ENCODE data around the gene ITPKC. TPM values are rescaled to one million over a fixed set of nuclear protein-coding genes. Genes with fewer than 3 reads are reported as not detected.
"Not testable (repeated sequence)": the region's sequence is repeated elsewhere in the genome, so short reads cannot be mapped to it uniquely, and the experiment has no call there.

ITPKC gene
- total RNA-seq, 1 donor from 2014 or later, result 59.5 TPM

DNA sequence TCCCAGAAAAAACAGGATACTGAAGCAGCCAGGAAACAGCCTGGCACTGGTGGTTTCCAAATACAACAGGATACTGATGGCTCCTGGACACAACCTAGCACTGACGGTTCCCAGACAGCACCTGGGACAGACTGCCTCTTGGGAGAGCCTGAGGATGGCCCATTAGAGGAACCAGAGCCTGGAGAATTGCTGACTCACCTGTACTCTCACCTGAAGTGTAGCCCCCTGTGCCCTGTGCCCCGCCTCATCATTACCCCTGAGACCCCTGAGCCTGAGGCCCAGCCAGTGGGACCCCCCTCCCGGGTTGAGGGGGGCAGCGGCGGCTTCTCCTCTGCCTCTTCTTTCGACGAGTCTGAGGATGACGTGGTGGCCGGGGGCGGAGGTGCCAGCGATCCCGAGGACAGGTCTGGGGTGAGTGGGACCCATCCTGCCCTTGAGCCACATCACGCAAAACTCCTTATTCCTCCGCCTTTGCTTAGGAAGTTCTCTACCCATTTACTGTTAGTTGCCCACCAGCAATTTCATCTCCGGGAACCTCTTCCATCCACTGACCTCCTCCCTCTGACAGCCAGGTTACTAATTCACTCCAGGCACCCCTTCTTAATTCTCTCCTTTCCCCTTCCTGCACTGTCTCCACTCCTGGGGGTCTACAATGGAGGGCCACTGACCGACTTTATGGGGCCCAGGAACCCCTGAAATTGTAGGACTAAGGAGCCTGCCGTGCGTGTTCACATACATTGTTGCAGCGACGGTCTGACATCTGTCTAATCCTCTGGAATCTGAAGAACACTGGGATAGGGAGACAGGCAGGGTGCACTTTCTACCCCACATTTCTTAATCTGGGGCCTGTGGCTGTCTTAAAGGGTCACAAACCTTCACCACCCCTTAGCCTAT is 1.2 kb downstream of the ITPKC start:
- ATAC-seq, result no peak

DNA sequence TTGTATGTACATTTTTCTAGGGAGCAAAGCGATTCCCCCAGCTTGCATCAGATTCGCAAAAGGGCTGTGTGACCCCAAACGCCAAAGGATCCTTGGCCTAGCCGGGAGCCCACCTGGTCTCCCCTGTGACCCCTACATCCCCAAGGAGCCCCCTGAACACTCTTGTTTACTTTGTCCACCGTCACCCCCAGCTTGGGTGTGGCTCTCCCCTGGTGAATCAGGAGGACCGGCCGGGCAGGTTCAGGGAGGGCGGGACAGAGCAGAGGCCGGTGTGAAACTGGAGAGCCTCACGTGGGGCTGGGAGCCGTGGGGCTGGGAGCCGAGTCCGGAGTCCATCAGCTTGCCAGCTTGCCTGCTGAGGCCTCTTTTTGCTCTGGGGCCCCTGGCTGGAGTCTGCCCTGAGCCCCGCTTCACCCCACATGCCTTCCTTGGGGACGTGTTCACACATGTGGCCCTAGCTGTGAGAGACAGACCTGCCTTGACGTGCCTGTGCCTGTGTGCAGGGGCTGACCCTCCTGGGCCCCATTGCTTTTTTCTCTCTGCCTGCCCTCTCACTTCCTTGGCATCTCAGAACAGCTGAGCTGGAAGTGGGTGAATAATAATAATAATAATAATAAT is 2.0 kb downstream of the ITPKC start:
- ATAC-seq, result peak; percentile 42

DNA sequence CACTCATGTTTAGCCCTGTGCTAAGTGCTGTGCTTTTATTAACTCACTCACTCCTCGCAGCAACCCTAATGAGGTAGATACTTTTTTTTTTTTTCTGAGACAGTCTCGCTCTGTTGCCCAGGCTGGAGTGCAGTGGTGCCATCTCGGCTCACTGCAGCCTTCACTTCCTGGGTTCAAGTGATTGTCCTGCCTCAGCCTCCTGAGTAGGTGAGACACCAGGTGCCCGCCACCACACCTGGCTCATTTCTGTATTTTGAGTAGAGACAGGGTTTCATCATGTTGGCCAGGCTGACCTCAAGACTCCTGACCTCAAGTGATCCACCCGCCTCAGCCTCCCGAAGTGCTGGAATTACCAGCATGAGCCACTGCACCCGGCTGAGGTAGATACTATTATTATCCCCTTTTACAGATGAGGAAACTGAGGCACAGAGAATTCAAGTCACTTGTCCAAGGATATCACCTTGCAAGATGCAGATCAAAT is 2.5 kb downstream of the ITPKC start:
- no peak for ATAC-seq

DNA sequence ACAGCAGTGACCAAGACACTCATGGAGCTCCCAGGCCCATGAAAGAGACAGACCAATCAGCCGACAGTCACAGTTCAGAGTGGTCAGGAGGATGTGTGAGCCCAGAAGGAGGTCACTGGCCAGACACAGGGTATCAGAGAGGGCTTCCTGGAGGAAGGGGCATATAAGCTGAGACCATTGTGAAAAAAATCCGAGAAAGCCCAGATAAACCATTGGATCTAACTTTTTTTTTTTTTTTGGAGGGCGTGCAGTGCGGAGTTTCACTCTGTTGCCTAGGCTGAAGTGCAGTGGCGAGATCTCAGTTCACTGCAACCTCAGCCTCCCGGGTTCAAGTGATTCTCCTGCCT is 4.2 kb downstream of the ITPKC start:
- ATAC-seq, result no peak

DNA sequence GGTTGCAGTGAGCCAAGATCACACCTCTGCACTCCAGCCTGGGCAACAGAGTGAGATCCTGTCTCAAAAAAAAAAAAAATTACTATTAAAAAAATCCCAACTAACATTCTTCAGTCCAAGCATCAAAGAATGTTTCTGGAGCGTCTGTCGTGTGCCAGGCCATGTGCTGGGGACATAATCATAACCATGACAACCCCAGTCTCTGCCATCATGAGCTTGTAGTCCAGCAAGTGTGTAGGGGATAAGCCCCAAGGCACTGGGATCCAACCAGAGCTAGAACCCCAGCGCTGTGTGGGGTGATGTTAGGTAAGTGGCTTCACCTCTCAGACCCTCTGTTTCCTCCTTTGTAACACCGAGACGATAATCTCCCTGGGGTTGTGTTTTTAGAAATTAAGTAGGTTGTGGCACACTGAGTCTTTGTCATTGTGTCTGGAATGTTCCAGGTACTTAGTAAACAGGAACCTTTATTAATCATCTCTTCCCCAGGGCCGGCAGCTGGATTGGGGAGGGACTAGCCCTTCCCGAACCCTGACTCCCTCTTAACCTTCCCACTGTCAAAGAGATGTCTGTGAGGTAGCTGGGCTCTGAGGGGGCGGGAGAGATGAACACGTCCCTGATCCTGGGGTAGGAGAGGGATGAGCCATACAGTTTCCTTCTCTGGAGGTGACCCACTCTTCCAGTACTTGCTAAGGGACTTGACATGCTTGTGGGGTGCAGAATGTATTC is 5.2 kb downstream of the ITPKC start:
- peak; percentile 24 for ATAC-seq

DNA sequence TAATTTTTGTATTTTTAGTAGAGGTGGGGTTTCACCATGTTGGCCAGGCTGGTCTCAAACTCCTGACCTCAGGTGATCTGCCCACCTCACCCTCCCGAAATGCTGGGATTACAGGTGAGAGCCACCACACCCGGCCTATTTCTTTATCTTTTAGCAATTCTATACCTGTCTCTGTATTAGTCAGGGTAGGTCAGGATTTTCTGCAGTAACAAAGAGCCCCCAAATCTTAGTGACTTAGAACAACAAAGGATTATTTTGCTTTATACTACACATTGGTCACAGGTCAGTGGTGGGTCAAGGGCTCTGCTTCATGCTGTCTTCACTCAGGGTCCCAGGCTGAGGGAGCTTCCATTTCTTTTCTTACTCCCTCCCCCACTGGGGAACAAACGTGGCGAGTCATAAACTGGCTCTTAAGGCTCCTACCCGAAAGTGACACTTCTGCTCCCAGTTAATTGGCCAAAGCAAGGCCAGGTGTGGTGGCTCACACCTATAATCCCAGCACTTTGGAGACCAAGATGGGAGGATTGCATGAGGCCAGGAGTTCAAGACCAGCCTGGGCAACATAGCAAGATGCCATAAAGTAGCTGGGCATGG is 6.8 kb downstream of the ITPKC start:
- no peak for ATAC-seq

DNA sequence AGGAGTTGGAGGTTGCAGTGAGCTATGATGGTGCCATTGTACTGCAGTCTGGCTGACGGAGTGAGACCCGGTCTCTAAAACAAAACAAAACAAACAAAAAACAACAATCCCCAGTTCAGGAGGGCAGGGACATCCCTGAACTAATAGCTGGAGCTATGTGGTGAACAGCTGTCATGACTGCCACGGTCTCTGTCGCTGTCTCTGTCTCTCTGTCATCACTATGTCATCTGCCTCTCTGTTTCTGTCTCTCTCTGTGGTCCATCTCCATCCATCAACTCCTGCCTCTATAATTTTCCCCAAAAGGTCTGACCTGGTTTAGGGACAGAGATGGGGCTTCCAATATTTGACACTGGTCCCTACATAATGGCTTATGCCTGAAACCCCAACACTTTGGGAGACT is 7.4 kb downstream of the ITPKC start:
- no peak for ATAC-seq

DNA sequence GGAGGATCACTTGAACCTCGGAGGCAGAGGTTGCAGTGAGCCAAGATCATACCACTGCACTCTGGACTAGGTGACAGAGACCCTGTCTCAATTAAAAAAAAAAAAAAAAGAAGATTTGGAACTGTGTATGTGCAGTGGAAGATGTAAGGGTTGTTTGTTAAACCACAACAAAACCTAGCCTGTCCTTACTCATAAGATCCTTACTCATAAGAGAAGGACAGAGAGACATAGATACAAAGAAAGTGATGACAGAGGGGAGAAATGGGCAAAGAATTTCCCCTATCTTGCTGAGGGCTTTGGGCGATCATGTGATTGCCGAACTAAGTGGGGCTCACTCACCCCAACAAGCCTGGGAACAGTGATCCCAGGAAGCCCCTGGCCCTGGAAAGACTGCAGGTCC is 7.9 kb downstream of the ITPKC start:
- no peak for ATAC-seq

DNA sequence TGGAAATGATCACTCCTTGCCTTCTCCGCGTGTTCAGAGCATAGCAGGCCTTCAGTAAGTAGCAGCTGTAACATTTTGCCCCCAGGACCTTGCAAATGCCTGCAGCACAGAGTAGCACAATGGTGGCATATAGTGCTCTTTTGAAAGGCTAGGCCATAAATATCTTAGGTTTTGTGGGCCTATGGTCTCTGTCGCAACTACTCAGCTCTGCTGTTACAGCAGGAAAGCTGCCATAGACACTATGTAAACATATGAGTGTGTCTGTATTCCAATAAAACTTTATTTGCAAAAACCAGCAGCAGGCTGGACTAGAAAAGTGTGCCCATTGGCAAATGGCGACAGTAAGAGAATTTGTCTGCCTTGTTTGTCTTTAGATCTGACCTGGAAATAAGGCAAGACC is 9.4 kb downstream of the ITPKC start:
- ATAC-seq, result no peak

DNA sequence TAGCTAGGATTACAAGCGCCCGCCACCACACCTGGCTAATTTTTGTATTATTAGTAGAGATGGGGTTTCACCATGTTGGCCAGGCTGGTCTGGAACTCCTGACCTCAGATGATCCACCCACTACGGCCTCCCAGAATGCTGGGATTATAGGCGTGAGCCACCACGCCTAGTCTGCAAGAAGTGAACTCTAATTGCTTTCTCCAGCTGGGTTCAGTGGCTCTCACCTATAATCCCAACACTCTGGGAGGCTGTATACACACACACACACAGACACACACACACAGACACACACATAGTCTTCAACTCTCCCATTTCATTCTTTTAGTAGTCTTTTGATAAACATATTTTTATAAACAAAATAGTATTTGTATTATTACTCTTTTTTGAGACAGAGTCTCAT is 13.2 kb downstream of the ITPKC start:
- ATAC-seq, result not testable (repeated sequence)

DNA sequence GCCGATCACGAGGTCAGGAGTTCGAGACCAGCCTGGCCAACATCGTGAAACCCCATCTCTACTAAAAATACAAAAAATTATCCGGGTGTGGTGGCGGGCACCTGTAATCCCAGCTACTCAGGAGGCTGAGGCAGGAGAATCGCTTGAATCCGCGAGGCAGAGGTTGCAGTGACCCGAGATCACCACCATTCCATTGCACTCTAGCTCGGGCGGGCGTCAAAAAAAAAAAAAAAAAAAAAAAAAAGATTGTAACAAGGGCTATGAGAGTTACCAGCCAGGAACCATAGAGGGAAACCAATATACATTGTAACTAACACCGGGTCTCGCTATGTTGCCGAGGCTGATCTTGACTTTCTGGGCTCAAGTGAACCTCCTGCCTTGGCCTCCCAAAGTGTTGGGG is 15.4 kb downstream of the ITPKC start:
- ATAC-seq, result not testable (repeated sequence)

DNA sequence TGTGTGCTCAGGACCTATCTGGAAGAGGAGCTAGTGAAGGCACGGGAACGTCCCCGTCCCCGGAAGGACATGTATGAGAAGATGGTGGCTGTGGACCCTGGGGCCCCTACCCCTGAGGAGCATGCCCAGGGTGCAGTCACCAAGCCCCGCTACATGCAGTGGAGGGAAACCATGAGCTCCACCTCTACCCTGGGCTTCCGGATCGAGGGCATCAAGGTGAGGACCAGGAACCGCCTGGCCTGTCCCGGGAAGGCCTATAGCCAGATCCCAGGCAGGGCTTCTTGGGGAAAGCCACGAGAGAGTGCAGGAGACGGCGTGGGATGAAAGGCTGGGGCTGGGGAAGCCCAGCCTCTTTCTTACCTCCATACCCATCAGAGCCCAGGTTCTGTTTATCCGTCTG is 16.2 kb downstream of the ITPKC start:
- no peak for ATAC-seq

DNA sequence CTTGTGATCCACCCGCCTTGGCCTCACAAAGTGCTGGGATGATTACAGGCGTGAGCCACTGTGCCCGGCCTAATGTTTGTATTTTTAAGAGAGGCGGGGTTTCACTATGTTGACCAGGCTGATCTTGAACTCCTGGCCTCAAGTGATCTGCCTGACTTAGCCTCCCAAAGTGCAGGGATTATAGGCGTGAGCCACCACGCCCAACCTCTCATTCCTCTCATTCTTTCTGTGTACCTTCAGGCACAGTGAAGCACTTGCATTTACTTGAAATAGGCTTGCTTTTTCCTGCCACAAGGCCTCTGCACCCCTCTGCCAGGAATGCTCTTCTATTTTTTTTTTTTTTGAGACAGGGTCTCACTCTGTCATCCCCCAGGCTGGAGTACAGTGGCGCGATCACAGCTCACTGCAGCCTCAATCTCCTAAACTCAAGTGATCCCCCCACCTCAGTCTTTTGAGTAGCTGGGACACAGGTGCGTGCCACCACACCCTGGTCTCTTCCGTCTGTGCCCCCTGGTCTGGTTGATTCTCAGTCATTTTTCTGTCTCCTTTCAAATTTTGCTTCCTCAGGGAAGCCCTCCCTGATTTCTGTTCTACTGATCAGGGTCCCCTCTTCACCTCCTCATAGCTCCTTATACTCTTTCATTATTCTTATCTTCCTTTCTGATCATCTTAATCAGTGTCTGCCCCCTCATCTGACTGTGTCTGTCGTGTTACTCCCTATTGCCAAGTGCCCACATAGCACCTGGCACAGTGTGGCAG is 18.3 kb downstream of the ITPKC start:
- peak; percentile 30 for ATAC-seq

DNA sequence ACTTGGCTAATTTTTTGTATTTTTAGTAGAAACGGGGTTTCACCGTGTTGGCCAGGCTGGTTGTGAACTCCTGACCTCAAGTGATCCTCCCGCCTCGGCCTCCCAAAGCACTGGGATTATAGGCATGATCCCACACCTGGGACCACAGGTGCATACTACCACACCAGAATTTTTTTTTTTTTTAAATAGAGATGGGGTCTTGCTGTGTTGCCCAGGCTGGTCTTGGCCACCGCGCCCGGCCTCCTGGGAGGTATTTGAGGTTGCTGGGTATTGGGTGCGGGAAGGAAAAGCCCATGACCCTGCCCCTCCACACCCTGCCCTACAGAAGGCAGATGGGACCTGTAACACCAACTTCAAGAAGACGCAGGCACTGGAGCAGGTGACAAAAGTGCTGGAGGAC is 19.7 kb downstream of the ITPKC start:
- no peak for ATAC-seq

DNA sequence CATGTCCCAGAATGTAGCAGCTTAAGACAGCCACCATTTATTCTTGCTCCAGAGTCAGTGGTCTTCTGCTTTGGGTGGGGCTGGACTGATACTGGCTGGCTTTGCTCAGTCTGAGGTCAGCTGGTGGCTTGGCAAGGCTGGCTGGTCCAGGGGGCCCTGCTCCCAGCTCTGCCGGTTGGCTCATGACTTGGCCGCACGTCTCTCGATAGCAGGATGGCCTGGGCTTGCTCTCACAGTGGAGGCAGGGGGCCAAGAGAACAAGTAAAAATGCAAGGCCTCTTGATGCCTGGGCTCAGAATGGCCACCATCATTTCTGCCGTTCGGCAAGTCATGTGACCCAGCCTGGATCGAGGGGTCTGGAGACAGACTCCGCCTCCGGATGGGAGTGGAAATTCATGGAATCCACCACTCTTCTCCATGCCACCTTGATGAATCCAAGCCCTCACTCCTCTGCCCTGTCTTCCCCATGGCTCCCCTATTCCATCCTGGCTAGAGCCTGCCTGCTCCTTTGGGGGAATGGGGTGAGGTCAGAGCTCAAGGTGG is 20.3 kb downstream of the ITPKC start:
- no peak for ATAC-seq

DNA sequence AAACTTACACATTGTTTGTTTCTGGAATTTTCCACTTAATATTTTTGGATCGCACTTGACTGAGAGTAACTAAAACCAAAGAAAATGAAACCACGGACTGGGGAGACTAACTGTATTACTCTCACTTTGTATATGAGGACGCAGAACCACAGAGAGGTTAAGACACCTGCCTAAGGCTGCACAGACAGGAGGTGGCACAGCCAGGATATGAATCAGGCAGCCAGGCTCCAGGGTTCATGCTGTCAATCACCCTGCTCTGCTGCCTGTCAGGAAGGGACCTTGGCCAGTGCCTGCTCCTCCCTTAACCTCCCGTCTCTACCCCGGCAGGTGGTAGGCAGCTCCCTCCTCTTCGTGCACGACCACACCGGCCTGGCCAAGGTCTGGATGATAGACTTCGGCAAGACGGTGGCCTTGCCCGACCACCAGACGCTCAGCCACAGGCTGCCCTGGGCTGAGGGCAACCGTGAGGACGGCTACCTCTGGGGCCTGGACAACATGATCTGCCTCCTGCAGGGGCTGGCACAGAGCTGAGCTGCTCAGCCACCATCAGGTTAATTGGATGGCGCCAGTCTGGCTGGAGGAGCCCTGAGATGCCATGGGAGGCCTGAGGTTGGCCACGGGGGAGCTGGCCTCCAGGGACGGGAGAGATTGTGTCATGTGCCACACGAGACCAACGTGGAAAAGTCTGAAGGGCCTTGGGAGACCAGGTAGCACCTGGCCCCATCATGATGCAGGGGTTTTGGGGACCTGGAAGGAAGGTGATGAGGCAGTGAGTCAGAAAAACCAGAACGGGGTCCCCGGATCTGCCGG is 22.3 kb downstream of the ITPKC start:
- no peak for ATAC-seq

DNA sequence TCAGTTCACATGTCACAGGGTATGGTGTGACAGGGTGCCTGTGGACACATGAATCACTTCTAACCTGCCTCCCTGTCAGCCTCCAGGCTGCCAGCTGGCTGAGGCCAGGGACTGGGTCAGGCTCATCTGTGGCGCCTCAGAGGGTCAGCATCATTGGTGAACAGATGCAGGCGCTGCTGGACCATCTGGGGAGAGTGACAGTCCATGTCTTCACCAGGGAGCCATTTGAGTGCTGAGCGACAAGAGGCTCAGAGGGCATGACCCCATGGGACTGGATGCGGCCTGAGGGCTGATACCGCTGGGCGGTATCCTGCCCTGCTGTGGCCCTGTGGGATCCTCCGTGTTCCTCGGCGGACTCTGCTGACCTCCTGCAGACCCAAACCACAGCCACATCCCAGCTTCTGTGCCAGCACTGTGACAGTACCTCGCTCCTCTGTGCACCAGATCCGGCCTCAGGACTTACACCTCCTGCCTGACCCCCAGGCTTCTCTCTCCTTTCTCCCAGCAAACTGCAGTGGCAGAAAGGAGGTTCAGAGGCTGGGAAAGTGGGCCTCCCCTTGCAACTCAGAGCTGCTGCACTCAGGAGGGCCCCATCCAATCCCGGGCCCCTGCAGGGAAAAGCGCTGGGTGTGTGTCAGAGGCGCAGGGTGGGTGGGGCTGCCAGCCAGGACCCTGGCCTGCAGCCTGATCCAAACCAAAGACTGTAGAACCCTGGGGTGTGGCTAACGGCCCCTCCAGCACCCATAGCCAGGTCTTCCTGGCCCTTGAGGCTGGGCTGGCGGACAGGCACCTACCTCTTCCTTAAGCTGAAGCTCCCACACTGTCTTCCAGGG is 23.2 kb downstream of the ITPKC start:
- no peak for ATAC-seq

DNA sequence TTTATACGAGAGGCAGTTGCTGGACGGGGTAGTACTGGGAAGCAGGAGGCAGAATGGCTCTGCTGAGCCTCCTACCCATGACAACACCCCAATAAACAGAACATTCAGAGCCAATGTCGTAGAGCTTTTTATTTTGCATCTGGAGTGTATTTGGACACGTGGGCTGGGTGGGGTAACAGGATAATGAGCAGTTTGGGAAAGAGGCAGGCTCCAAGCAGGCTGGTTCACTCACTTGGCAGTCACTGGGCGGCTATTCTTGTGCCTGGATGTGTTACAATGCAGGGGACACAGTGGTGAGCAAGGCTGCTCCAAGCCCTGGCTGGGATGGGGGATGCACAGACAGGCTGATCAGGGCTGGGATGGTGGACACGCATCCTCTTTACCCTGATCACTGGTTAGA is 23.8 kb downstream of the ITPKC start:
- ATAC-seq, result peak; percentile 1

DNA sequence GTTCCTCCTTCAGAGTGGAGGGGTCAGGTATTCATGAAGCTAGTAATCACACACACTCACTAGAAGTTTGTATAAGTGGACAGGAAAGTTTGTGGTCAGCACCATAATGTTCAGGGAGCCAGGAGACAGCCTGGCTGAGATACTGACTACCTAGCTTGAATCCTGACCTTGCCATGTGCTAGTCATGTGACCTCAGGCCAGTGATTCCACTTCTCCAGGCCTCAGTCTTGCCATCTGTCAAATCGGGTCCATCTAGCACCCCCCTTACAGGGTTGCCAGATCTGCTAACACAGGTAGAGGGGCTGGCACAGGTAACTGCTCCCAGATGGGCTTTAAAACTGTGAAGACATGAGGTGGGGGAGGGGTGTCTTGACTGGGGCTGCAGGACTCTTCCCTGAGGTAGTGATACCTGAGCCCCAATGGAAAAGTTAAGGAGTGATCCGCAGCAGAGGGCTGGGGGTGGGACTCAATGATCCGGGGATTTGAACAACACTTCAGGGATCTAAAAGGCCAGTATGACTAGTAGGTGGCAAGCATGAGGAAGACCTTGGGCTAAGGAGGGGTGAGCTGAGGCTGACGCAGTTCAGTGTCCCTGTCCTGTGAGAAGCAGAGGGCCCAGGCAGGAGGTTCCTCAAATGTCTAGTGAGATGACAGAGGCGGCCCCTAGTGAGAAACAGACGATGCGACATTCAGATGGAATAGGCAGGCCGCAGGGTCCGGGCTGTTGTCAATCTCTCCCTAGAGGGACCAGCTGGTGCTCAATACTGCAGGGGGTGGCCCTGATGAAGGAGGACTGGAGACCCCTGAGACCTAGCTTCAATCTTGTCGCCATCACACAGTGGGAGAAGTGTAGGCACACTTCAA is 24.8 kb downstream of the ITPKC start:
- peak; percentile 6 for ATAC-seq

Data from esophagus mucosa (tissue), 1 donor.